AG10803 (cell line): ENCODE measurements around the gene RLN2.
A peak's percentile ranks its signal among the peaks of the same experiment; 100 is the strongest.

Source experiments
- DNase-seq: peaks from one replicate; pipeline ENCODE4 v3.0.0; 2010; ENCODE audit warnings: low read depth
- H3K4me3 ChIP-seq: 2 replicates; pipeline ENCODE4 v1.5.1; 2011; ENCODE audit warnings: mild to moderate bottlenecking, low read length, control low read depth
- CTCF ChIP-seq: conservative IDR thresholded peaks from 2 replicates; pipeline ENCODE4 v1.5.1; 2011; ENCODE audit warnings: mild to moderate bottlenecking, low read length, control low read depth, inconsistent platforms

The RLN2 gene

GRCh38 chr9:5263351-5264218, 40.9 kb downstream of the RLN2 start:
- TF ChIP-seq CTCF, result no peak
- H3K4me3 ChIP-seq, result no peak overlapping the region
- DNase-seq, result peak; percentile 1
